H1 (cell line): ENCODE measurements around the gene DNAH1. TPM values are rescaled to one million over a fixed set of nuclear protein-coding genes. Genes with fewer than 3 reads are reported as not detected.

ENCODE experiments used
- CHD1 ChIP-seq: IDR thresholded peaks from 2 replicates; pipeline ENCODE4 v1.6.1; 2012; ENCODE audit warnings: low read depth, low read length, improper control_type of control experiment
- KDM5A ChIP-seq: fragments of 200-600 bp; IDR thresholded peaks from 2 replicates; pipeline ENCODE4 v1.7.1; 2012; ENCODE audit warnings: mild to moderate bottlenecking, low read length, inconsistent platforms, mixed read lengths
- POLR2AphosphoS5 ChIP-seq: IDR thresholded peaks from 2 replicates; pipeline ENCODE4 v1.6.1; 2011; ENCODE audit warnings: low read depth, low read length
- RBBP5 ChIP-seq: IDR thresholded peaks from 2 replicates; pipeline ENCODE4 v1.7.1; 2012; ENCODE audit warnings: low read depth, mild to moderate bottlenecking, inconsistent platforms, low read length, moderate library complexity, borderline replicate concordance
- RNF2 ChIP-seq: fragments of 200-900, 300-1000 bp; sonication (generic); IDR thresholded peaks from 2 replicates; pipeline ENCODE4 v1.7.1; 2016; ENCODE audit warnings: borderline replicate concordance, low read depth, mild to moderate bottlenecking, antibody characterized with exemption, low read length; ENCODE audit not compliant: poor library complexity, severe bottlenecking; ENCODE audit errors: missing control alignments
- SP4 ChIP-seq: IDR thresholded peaks from 2 replicates; pipeline ENCODE4 v1.6.1; 2012; ENCODE audit warnings: low read length, inconsistent platforms
- SRF ChIP-seq: IDR thresholded peaks from 2 replicates; pipeline ENCODE4 v1.6.1; 2011; ENCODE audit warnings: mild to moderate bottlenecking, low read depth, low read length, moderate library complexity
- TBP ChIP-seq: IDR thresholded peaks from 2 replicates; pipeline ENCODE4 v1.6.1; 2011; ENCODE audit warnings: low read depth, low read length, improper control_type of control experiment
- TEAD4 ChIP-seq: IDR thresholded peaks from 2 replicates; pipeline ENCODE4 v1.6.1; 2012; ENCODE audit warnings: low read depth, low read length, inconsistent platforms, mixed read lengths
- polyA plus RNA-seq, 7 experiments: library from polyadenylated mRNA; depleted of rRNA in 3 of 7; stranded (reverse) in 5 of 7; unstranded in 2 of 7; fragments of >200 nt in 5 of 7; fragments of 200-250 nt in 2 of 7; gene quantifications; 1 replicate in 5 of 7; 2 replicates in 1 of 7; 4 replicates in 1 of 7; pipeline versions ENCODE4 v1.2.1 to v1.2.3, GENCODE V29; 2011 to 2013; ENCODE audit warnings: missing spikeins in 2 of 7, mixed read lengths in 2 of 7
- total RNA-seq: library from RNA; stranded (reverse); fragmentation: NEBNext Ultra II Directional; extraction: Animal tissue kit (Norgen Biotek cat#: 25700); gene quantifications from 2 replicates; pipeline ENCODE4 v1.2.1, GENCODE V29; 2021
- TF ChIP-seq, protein P1 (sequence below): fragments of 300-600 bp; sonication (generic); IDR thresholded peaks from 2 replicates; pipeline ENCODE4 v1.7.1; 2012; ENCODE audit warnings: low read length, moderate library complexity, mild to moderate bottlenecking, inconsistent platforms; ENCODE audit not compliant: insufficient replicate concordance

The DNAH1 gene
- total and polyA plus RNA-seq, 2 of the 8 experiments (the other 6 are each of a cell fraction or from before 2014, with no cell fraction given) = 1.0 to 1.5 TPM

DNA sequence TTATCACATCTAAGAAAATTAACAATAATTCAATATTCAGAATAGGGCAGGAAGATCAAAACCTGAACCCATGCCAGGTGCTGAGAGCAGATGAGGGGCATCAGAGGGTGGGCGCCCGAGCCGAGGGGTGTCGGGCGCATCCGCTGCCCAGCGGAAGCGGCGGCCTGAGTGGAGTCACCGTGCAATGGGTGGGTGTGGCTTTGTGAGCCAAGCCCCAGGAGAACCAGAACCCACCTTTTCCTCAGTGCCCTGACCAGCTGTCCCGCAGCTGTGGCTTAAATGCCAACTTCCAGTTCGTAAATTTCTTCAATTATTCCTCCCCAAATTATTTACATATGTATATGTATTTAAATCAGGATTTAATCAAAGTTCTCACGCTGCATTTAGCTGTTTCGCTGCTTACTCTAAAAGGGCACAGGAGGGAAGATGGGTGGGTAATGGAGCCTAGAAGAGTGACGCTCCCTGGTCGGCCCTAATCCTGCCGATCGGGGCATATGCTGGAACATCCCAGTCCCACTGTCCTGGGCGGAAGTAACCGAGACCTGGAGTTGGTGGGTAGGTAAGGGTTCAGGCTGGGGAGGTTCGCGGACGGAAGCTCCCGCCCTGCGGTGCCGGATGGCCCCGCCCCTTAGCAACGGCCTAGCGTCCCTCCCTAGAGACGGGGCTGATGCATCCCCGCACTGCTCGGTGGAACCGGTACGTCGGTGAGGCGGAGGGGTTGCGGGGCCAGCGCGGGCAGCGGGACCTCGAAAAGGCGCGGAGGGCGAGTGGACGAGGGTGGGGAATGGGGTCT is 1.3 kb downstream of the DNAH1 start (continued):
- TF ChIP-seq KDM5A (0 out of 2 replicates have a peak, but pooled peaks have one; percentile 23), CHD1 (no peak), SP4 (no peak), POLR2AphosphoS5 (0 out of 2 replicates have a peak, but pooled peaks have one; percentile 28), RBBP5 (no peak), SRF (no peak), TEAD4 (no peak), RNF2 (no peak), TBP (peak; percentile 52; the same call in 1 of the 2 replicates)
- TF ChIP-seq, protein P1, sequence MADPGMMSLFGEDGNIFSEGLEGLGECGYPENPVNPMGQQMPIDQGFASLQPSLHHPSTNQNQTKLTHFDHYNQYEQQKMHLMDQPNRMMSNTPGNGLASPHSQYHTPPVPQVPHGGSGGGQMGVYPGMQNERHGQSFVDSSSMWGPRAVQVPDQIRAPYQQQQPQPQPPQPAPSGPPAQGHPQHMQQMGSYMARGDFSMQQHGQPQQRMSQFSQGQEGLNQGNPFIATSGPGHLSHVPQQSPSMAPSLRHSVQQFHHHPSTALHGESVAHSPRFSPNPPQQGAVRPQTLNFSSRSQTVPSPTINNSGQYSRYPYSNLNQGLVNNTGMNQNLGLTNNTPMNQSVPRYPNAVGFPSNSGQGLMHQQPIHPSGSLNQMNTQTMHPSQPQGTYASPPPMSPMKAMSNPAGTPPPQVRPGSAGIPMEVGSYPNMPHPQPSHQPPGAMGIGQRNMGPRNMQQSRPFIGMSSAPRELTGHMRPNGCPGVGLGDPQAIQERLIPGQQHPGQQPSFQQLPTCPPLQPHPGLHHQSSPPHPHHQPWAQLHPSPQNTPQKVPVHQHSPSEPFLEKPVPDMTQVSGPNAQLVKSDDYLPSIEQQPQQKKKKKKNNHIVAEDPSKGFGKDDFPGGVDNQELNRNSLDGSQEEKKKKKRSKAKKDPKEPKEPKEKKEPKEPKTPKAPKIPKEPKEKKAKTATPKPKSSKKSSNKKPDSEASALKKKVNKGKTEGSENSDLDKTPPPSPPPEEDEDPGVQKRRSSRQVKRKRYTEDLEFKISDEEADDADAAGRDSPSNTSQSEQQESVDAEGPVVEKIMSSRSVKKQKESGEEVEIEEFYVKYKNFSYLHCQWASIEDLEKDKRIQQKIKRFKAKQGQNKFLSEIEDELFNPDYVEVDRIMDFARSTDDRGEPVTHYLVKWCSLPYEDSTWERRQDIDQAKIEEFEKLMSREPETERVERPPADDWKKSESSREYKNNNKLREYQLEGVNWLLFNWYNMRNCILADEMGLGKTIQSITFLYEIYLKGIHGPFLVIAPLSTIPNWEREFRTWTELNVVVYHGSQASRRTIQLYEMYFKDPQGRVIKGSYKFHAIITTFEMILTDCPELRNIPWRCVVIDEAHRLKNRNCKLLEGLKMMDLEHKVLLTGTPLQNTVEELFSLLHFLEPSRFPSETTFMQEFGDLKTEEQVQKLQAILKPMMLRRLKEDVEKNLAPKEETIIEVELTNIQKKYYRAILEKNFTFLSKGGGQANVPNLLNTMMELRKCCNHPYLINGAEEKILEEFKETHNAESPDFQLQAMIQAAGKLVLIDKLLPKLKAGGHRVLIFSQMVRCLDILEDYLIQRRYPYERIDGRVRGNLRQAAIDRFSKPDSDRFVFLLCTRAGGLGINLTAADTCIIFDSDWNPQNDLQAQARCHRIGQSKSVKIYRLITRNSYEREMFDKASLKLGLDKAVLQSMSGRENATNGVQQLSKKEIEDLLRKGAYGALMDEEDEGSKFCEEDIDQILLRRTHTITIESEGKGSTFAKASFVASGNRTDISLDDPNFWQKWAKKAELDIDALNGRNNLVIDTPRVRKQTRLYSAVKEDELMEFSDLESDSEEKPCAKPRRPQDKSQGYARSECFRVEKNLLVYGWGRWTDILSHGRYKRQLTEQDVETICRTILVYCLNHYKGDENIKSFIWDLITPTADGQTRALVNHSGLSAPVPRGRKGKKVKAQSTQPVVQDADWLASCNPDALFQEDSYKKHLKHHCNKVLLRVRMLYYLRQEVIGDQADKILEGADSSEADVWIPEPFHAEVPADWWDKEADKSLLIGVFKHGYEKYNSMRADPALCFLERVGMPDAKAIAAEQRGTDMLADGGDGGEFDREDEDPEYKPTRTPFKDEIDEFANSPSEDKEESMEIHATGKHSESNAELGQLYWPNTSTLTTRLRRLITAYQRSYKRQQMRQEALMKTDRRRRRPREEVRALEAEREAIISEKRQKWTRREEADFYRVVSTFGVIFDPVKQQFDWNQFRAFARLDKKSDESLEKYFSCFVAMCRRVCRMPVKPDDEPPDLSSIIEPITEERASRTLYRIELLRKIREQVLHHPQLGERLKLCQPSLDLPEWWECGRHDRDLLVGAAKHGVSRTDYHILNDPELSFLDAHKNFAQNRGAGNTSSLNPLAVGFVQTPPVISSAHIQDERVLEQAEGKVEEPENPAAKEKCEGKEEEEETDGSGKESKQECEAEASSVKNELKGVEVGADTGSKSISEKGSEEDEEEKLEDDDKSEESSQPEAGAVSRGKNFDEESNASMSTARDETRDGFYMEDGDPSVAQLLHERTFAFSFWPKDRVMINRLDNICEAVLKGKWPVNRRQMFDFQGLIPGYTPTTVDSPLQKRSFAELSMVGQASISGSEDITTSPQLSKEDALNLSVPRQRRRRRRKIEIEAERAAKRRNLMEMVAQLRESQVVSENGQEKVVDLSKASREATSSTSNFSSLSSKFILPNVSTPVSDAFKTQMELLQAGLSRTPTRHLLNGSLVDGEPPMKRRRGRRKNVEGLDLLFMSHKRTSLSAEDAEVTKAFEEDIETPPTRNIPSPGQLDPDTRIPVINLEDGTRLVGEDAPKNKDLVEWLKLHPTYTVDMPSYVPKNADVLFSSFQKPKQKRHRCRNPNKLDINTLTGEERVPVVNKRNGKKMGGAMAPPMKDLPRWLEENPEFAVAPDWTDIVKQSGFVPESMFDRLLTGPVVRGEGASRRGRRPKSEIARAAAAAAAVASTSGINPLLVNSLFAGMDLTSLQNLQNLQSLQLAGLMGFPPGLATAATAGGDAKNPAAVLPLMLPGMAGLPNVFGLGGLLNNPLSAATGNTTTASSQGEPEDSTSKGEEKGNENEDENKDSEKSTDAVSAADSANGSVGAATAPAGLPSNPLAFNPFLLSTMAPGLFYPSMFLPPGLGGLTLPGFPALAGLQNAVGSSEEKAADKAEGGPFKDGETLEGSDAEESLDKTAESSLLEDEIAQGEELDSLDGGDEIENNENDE = no peak
